Activated CD4-positive, CD25-positive, alpha-beta regulatory T cell treated with anti-CD3 and anti-CD28 coated beads, Interleukin-2, amount 50 U/mL, for 24 hours (primary cell): ENCODE data around the gene MLH1.
"Not testable (repeated sequence)": the region's sequence is repeated elsewhere in the genome, so short reads cannot be mapped to it uniquely, and the experiment has no call there.

ENCODE experiments used
- ATAC-seq, 2 donors: fragments of 150-1000 bp; cut with Tn5 transposase; one replicate each; pipeline ENCODE4 v1.10.0; 2021; ENCODE audit warnings: mild to moderate bottlenecking in 1 of 2, moderate library complexity in 1 of 2

MLH1 gene

GRCh38 chr3:36993326-36994283 lies at the start of gene MLH1:
Gene MLH1 (plus strand): TSS chr3:36993518. CDS start chr3:36993548, 30 bp downstream.
- peak; percentile 90 to 93 for ATAC-seq

- ATAC-seq = no peak
Observed at GRCh38 chr3:36943601-36944000, 49.7 kb upstream of the MLH1 start.

- peak; percentile 41 for ATAC-seq
Observed at GRCh38 chr3:36944012-36944640, 49.2 kb upstream of the MLH1 start.

- peak; percentile 87 for ATAC-seq
Observed at GRCh38 chr3:36944641-36945270, 48.6 kb upstream of the MLH1 start, which contains the start of gene TRANK1. Gene TRANK1 (minus strand): TSS chr3:36945054. CDS start chr3:36944809, 245 bp downstream.

GRCh38 chr3:36945333-36945980 lies 47.9 kb upstream of the MLH1 start:
- ATAC-seq = no peak

GRCh38 chr3:36947814-36948213 lies 45.5 kb upstream of the MLH1 start:
- not testable (repeated sequence) for ATAC-seq

- no peak for ATAC-seq
Observed at GRCh38 chr3:36954452-36955134, 38.7 kb upstream of the MLH1 start.

GRCh38 chr3:36956155-36956554 lies 37.2 kb upstream of the MLH1 start:
- ATAC-seq = no peak

- ATAC-seq = no peak
Observed at GRCh38 chr3:36957063-36957462, 36.3 kb upstream of the MLH1 start.

GRCh38 chr3:36957862-36958686 lies 35.2 kb upstream of the MLH1 start:
- peak; percentile 39 to 55 for ATAC-seq

GRCh38 chr3:36959821-36960220 lies 33.5 kb upstream of the MLH1 start:
- no peak for ATAC-seq

GRCh38 chr3:36960502-36960901 lies 32.8 kb upstream of the MLH1 start:
- no peak for ATAC-seq

GRCh38 chr3:36963008-36963407 lies 30.3 kb upstream of the MLH1 start:
- not testable (repeated sequence) for ATAC-seq

- ATAC-seq = no peak
Observed at GRCh38 chr3:36964331-36964730, 29.0 kb upstream of the MLH1 start.

- ATAC-seq = no peak
Observed at GRCh38 chr3:36964817-36965216, 28.5 kb upstream of the MLH1 start.

GRCh38 chr3:36965440-36965839 lies 27.9 kb upstream of the MLH1 start:
- no peak for ATAC-seq

GRCh38 chr3:36969085-36969484 lies 24.2 kb upstream of the MLH1 start:
- ATAC-seq = no peak

- ATAC-seq = peak; percentile 98 to 99
Observed at GRCh38 chr3:36969540-36970432, 23.5 kb upstream of the MLH1 start.

- ATAC-seq = no peak
Observed at GRCh38 chr3:36972163-36972562, 21.2 kb upstream of the MLH1 start.

- ATAC-seq = no peak
Observed at GRCh38 chr3:36973139-36973538, 20.2 kb upstream of the MLH1 start.
